HCT116 (cell line): ENCODE data around the gene DACT1. TPM values are rescaled to one million over a fixed set of nuclear protein-coding genes. Genes with fewer than 3 reads are reported as not detected.

ENCODE experiments used
- ATAC-seq: fragments of 200-7000 bp; cut with Tn5 transposase; 2 replicates; pipeline ENCODE4 v1.9.1; 2020; ENCODE audit warnings: mild to moderate bottlenecking, moderate library complexity
- BruUV-seq: library from RNA; stranded (reverse); fragments of 400-500 nt; replicated peaks from 2 replicates; lab custom pipeline; 2021; lab: Mats Ljungman, UMichigan
- CTCF ChIA-PET: fragments of 300-600 bp; sonication (Branson Sonifier 250); formaldehyde crosslinking; loops from one replicate; lab custom pipeline; 2021; ENCODE audit warnings: antibody characterized with exemption; lab: Charles Lee
- POLR2A ChIA-PET: fragments of 300-600, 350-600 bp; sonication (Branson Sonifier 250); formaldehyde crosslinking; loops from one replicate; lab custom pipeline; 2021; ENCODE audit warnings: antibody characterized with exemption; lab: Charles Lee
- RAD21 ChIA-PET, 2 experiments: fragments of 300-600 bp; sonication (Branson Sonifier 250); formaldehyde crosslinking; loops; one replicate each; lab custom pipeline; 2023; ENCODE audit warnings: low total read pairs in 2 of 2; ENCODE audit not compliant: uncharacterized antibody in 2 of 2, unreplicated experiment in 2 of 2, low non-redundant PET in 1 of 2; lab: Charles Lee
- DNase-seq: peaks from one replicate; pipeline ENCODE4 v3.0.0-alpha.2; 2010; ENCODE audit warnings: low read depth, low spot score
- H2AFZ ChIP-seq: fragments of 200-600 bp; shearing (Covaris generic), sonication (generic); 2 replicates; pipeline ENCODE4 v1.6.1; 2017; ENCODE audit warnings: low read depth, mixed run types, mixed read lengths, antibody characterized with exemption, low read length; ENCODE audit not compliant: poor library complexity, severe bottlenecking
- H3K27ac ChIP-seq: 2 replicates; pipeline ENCODE4 v1.5.1; 2012; ENCODE audit warnings: low read depth, low read length
- H3K27me3 ChIP-seq: fragments of 200-600 bp; sonication (generic); 2 replicates; pipeline ENCODE4 v1.6.1; 2016; ENCODE audit warnings: mixed run types, low read length, mixed read lengths; ENCODE audit not compliant: insufficient read depth
- H3K36me3 ChIP-seq, 2 experiments: fragments of 200-500 bp in 1 of 2; fragments of 200-600 bp in 1 of 2; sonication (Bioruptor generic) in 1 of 2; sonication (generic) in 1 of 2; 2 replicates each; pipeline versions ENCODE4 v1.5.1 to v1.6.1; 2014 to 2016; ENCODE audit warnings: low read length in 2 of 2, inconsistent platforms in 1 of 2, mixed read lengths in 1 of 2, mixed run types in 1 of 2; ENCODE audit not compliant: insufficient read depth in 2 of 2, control insufficient read depth in 1 of 2
- H3K4me1 ChIP-seq, 2 experiments: fragments of 200-600 bp in 1 of 2; sonication (generic) in 1 of 2; 2 replicates each; pipeline versions ENCODE4 v1.5.1 to v1.6.1; 2012 to 2017; ENCODE audit warnings: low read length in 2 of 2, inconsistent platforms in 1 of 2, mild to moderate bottlenecking in 1 of 2, mixed read lengths in 1 of 2, mixed run types in 1 of 2, moderate library complexity in 1 of 2; ENCODE audit not compliant: insufficient read depth in 2 of 2, control insufficient read depth in 1 of 2
- H3K4me2 ChIP-seq: fragments of 200-600 bp; sonication (generic); 2 replicates; pipeline ENCODE4 v1.6.1; 2017; ENCODE audit warnings: mixed run types, low read length, mixed read lengths
- H3K4me3 ChIP-seq, 2 experiments: fragments of 200-600 bp in 1 of 2; sonication (generic) in 1 of 2; replicated peaks in 1 of 2; 2 replicates each; pipeline ENCODE4 v1.5.1; 2011 to 2016; ENCODE audit warnings: low read length in 2 of 2, control low read depth in 1 of 2, low read depth in 1 of 2, mild to moderate bottlenecking in 1 of 2, mixed read lengths in 1 of 2, mixed run types in 1 of 2
- H3K79me2 ChIP-seq: fragments of 200-600 bp; sonication (generic); 2 replicates; pipeline ENCODE4 v1.6.1; 2017; ENCODE audit warnings: mild to moderate bottlenecking, mixed run types, low read length, moderate library complexity, mixed read lengths; ENCODE audit not compliant: insufficient read depth
- H3K9ac ChIP-seq: fragments of 200-600 bp; sonication (generic); 2 replicates; pipeline ENCODE4 v1.6.1; 2016; ENCODE audit warnings: low read length, mixed read lengths
- H3K9me2 ChIP-seq: fragments of 200-600 bp; sonication (generic), shearing (Covaris generic); 2 replicates; pipeline ENCODE4 v1.6.1; 2017; ENCODE audit warnings: mixed run types, mild to moderate bottlenecking, moderate library complexity; ENCODE audit not compliant: insufficient read depth
- H3K9me3 ChIP-seq, 2 experiments: fragments of 200-500 bp in 1 of 2; fragments of 200-600 bp in 1 of 2; sonication (Bioruptor generic) in 1 of 2; sonication (generic) in 1 of 2; 2 replicates each; pipeline ENCODE4 v1.6.1; 2014 to 2017; ENCODE audit warnings: low read length in 2 of 2, mixed read lengths in 2 of 2, inconsistent platforms in 1 of 2, low read depth in 1 of 2, mild to moderate bottlenecking in 1 of 2, mixed run types in 1 of 2, moderate library complexity in 1 of 2; ENCODE audit not compliant: control insufficient read depth in 1 of 2, insufficient read depth in 1 of 2
- H4K20me1 ChIP-seq: fragments of 200-600 bp; sonication (generic), shearing (Covaris generic); 2 replicates; pipeline ENCODE4 v1.6.1; 2017; ENCODE audit warnings: mixed run types, mild to moderate bottlenecking, moderate library complexity; ENCODE audit not compliant: insufficient read depth
- CEBPB ChIP-seq: IDR thresholded peaks from 2 replicates; pipeline ENCODE4 v1.6.1; 2012; ENCODE audit warnings: low read depth
- EGR1 ChIP-seq: IDR thresholded peaks from 2 replicates; pipeline ENCODE4 v1.6.1; 2012; ENCODE audit warnings: low read depth
- ELF1 ChIP-seq: IDR thresholded peaks from 2 replicates; pipeline ENCODE4 v1.6.1; 2012; ENCODE audit warnings: low read depth, borderline replicate concordance
- EZH2 ChIP-seq: fragments of 200-600 bp; sonication (generic); IDR thresholded peaks from 2 replicates; pipeline ENCODE4 v1.6.1; 2017; ENCODE audit warnings: antibody characterized with exemption, mixed run types
- EZH2phosphoT487 ChIP-seq: fragments of 200-600 bp; IDR thresholded peaks from 2 replicates; pipeline ENCODE4 v1.6.1; 2018; ENCODE audit warnings: antibody characterized with exemption, borderline replicate concordance
- FOSL1 ChIP-seq: IDR thresholded peaks from 2 replicates; pipeline ENCODE4 v1.6.1; 2012; ENCODE audit warnings: low read depth
- JUND ChIP-seq: IDR thresholded peaks from 2 replicates; pipeline ENCODE4 v1.6.1; 2012
- RAD21 ChIP-seq: IDR thresholded peaks from 2 replicates; pipeline ENCODE4 v1.6.1; 2012; ENCODE audit warnings: low read depth, mild to moderate bottlenecking
- SIN3A ChIP-seq: IDR thresholded peaks from 2 replicates; pipeline ENCODE4 v1.6.1; 2012; ENCODE audit warnings: low read depth
- SRF ChIP-seq: IDR thresholded peaks from 2 replicates; pipeline ENCODE4 v1.6.1; 2012; ENCODE audit warnings: low read depth
- YY1 ChIP-seq: IDR thresholded peaks from 2 replicates; pipeline ENCODE4 v1.6.1; 2011; ENCODE audit warnings: low read length, low read depth, moderate library complexity, mild to moderate bottlenecking; ENCODE audit not compliant: insufficient replicate concordance; ENCODE audit errors: extremely low read depth
- intact Hi-C: fragments of 100-400 bp; cut with micrococcal nuclease; formaldehyde crosslinking; loops from 2 replicates; pipeline ENCODE4 v1.10.0; 2022
- total RNA-seq: library from RNA; stranded (reverse); gene quantifications from one replicate; pipeline ENCODE4 v1.2.1, GENCODE V29; 2021; ENCODE audit not compliant: unreplicated experiment
- TF ChIP-seq, protein P1 (sequence below): IDR thresholded peaks from 2 replicates; pipeline ENCODE4 v1.6.1; 2011; ENCODE audit warnings: mild to moderate bottlenecking, low read length, moderate library complexity; ENCODE audit not compliant: insufficient replicate concordance; ENCODE audit errors: extremely low read depth
- TF ChIP-seq, protein P2 (sequence below), 3 experiments: fragments of 200-600 bp in 1 of 3; sonication (generic) in 1 of 3; IDR thresholded peaks in 2 of 3; conservative IDR thresholded peaks in 1 of 3; 2 replicates each; pipeline ENCODE4 v1.5.1; 2012 to 2017; ENCODE audit warnings: low read depth in 2 of 3, low read length in 2 of 3, antibody characterized with exemption in 1 of 3, borderline replicate concordance in 1 of 3, control low read depth in 1 of 3, mild to moderate bottlenecking in 1 of 3, mixed read lengths in 1 of 3, mixed run types in 1 of 3, moderate library complexity in 1 of 3; ENCODE audit not compliant: insufficient read depth in 1 of 3

DACT1 gene
- total RNA-seq, 1 experiment from 2014 or later, result 1.6 TPM

DNA sequence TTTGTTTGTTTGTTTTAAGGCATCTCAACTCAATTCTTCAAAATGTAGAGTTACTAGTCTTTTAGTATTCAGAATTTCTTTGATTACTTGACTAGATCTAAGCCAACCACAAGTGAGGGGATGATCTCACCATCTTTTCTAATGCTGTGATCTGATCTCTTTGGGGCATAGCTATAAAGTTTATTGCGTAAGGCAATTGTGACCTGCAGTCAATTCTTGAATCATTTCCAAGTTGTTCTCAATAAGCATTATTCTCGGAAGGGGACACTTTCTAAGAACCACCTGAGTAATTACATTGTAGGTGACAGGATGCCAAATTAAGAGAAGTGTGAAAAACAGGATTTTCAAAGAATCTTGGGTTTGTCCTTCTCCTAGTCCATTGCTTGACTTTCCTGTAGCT is 13.1 kb downstream of the DACT1 start:
- Histone ChIP-seq H3K9ac (no peak overlapping the region), H4K20me1 (no peaks in the 10 kb centered on the region), H3K79me2 (no peaks in the 10 kb centered on the region), H3K9me2 (no peaks in the 10 kb centered on the region), H3K4me2 (no peak overlapping the region), H3K4me3 (no peak overlapping the region), H3K27me3 (no peaks in the 10 kb centered on the region), H3K27ac (no peak overlapping the region), H3K36me3 (no peaks in the 10 kb centered on the region), H2AFZ (no peak overlapping the region), H3K9me3 (no peaks in the 10 kb centered on the region), H3K4me1 (no peaks in the 10 kb centered on the region)
- TF ChIP-seq, protein P1, sequence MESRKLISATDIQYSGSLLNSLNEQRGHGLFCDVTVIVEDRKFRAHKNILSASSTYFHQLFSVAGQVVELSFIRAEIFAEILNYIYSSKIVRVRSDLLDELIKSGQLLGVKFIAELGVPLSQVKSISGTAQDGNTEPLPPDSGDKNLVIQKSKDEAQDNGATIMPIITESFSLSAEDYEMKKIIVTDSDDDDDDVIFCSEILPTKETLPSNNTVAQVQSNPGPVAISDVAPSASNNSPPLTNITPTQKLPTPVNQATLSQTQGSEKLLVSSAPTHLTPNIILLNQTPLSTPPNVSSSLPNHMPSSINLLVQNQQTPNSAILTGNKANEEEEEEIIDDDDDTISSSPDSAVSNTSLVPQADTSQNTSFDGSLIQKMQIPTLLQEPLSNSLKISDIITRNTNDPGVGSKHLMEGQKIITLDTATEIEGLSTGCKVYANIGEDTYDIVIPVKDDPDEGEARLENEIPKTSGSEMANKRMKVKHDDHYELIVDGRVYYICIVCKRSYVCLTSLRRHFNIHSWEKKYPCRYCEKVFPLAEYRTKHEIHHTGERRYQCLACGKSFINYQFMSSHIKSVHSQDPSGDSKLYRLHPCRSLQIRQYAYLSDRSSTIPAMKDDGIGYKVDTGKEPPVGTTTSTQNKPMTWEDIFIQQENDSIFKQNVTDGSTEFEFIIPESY, result no peak
- intact Hi-C loops, result no loop called here
- no TSS peak for BruUV-seq
- ATAC-seq (no peak), DNase-seq (no peak)
- ChIA-PET CTCF (interaction anchor here (1.6 kb wide), 1 partner anchor 150 kb away, joined by 3 read pairs; no protein-coding TSS in a partner anchor), POLR2A (no interaction called here), RAD21 (no interaction called here)

DNA sequence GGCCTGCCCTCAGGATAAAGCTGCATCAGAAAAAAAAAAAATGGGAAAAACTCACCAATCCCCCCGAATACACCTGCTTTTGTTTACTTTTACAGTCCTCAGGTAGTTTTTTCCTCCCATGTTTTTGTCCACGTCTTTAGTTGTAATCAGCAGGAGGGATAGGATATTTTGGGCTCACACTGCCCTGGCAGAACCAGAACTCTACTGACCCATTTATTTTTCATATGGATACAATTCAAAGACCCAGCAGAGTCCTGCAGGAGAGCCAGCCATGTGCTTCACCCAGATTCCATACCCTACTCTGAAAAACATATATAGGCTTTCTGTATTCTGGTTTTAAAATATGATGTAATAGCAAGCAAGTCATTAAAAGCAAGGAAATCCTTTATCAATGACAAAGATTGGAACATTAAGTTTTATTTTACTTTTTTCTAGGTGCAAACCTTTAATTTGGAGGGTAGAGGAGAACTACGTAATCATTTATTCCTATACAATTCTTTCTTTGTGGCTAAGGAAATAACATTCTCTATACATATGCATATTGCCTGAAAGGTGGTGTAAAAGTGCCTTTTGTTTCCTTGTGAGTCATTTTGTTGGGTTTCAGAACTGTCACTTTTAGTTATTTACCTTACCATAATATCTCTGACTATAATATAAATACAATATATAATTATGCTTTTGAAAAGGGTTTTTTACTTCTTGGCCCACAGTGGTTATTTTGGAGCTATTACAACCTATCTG is 19.1 kb downstream of the DACT1 start:
- H3K9ac ChIP-seq, result no peak overlapping the region
- no peaks in the 10 kb centered on the region for H3K79me2 ChIP-seq
- no peaks in the 10 kb centered on the region for H3K4me1 ChIP-seq
- no peak for ATAC-seq
- POLR2A ChIA-PET, result no interaction called here
- RAD21 ChIA-PET, result no interaction called here
- no peak overlapping the region for H3K27ac ChIP-seq
- H2AFZ ChIP-seq, result no peak overlapping the region
- H3K4me3 ChIP-seq, result no peak overlapping the region
- no peak overlapping the region for H3K4me2 ChIP-seq
- H3K27me3 ChIP-seq, result no peaks in the 10 kb centered on the region
- DNase-seq, result no peak
- no peaks in the 10 kb centered on the region for H3K9me2 ChIP-seq
- no peaks in the 10 kb centered on the region for H3K36me3 ChIP-seq
- no TSS peak for BruUV-seq
- no peaks in the 10 kb centered on the region for H3K9me3 ChIP-seq
- no peaks in the 10 kb centered on the region for H4K20me1 ChIP-seq
- CTCF ChIA-PET, result no interaction called here
- intact Hi-C loops, result no loop called here
- TF ChIP-seq SIN3A (no peak), YY1 (no peak), EZH2 (no peak), EGR1 (no peak), CEBPB (no peak), ELF1 (no peak), RAD21 (no peak), JUND (no peak), EZH2phosphoT487 (no peak), FOSL1 (no peak), SRF (no peak)
- TF ChIP-seq, protein P1, result no peak
- TF ChIP-seq, protein P2, sequence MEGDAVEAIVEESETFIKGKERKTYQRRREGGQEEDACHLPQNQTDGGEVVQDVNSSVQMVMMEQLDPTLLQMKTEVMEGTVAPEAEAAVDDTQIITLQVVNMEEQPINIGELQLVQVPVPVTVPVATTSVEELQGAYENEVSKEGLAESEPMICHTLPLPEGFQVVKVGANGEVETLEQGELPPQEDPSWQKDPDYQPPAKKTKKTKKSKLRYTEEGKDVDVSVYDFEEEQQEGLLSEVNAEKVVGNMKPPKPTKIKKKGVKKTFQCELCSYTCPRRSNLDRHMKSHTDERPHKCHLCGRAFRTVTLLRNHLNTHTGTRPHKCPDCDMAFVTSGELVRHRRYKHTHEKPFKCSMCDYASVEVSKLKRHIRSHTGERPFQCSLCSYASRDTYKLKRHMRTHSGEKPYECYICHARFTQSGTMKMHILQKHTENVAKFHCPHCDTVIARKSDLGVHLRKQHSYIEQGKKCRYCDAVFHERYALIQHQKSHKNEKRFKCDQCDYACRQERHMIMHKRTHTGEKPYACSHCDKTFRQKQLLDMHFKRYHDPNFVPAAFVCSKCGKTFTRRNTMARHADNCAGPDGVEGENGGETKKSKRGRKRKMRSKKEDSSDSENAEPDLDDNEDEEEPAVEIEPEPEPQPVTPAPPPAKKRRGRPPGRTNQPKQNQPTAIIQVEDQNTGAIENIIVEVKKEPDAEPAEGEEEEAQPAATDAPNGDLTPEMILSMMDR (IDR thresholded peaks at IDR 0.05 in 2 of 3, conservative IDR thresholded peaks at IDR 0.05 in 1 of 3; ENCODE audit: borderline replicate concordance in 1 of 3, insufficient read depth in 1 of 3, low read depth in 2 of 3, low read length in 2 of 3), result no peak
